ENCODE results near the gene SRRM5.

DNA sequence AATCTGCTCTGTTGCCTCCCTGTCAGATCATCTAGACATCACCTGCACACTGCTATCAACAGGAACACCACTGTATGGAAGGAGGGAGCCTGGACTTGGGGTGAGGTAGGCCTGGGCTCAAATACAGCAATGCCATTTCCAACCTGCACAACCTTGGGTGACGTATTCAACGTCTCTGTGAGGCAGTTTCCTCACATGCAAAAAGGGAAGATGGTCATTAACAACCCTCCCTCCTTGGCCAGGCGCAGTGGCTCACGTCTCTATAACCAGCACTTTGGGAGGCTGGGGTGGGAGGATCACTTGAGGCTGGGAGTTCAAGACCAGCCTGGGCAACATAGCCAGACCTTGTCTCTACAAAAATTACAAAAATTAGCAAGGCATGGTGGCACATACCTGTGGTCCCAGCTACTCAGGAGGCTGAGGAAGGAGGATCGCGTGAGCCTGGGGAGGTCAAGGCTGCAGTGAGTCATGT is 49.6 kb upstream of the SRRM5 start:
- TF ChIP-seq, protein P1, sequence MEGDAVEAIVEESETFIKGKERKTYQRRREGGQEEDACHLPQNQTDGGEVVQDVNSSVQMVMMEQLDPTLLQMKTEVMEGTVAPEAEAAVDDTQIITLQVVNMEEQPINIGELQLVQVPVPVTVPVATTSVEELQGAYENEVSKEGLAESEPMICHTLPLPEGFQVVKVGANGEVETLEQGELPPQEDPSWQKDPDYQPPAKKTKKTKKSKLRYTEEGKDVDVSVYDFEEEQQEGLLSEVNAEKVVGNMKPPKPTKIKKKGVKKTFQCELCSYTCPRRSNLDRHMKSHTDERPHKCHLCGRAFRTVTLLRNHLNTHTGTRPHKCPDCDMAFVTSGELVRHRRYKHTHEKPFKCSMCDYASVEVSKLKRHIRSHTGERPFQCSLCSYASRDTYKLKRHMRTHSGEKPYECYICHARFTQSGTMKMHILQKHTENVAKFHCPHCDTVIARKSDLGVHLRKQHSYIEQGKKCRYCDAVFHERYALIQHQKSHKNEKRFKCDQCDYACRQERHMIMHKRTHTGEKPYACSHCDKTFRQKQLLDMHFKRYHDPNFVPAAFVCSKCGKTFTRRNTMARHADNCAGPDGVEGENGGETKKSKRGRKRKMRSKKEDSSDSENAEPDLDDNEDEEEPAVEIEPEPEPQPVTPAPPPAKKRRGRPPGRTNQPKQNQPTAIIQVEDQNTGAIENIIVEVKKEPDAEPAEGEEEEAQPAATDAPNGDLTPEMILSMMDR (IDR thresholded peaks at IDR 0.05): no peak
- TF ChIP-seq POLR2A (IDR thresholded peaks at IDR 0.05; ENCODE audit: low read depth): no peak

Data from esophagus muscularis mucosa (tissue), 3 donors.